SK-N-SH (cell line): ENCODE results near the gene SMARCA2. TPM values are rescaled to one million over a fixed set of nuclear protein-coding genes. Genes with fewer than 3 reads are reported as not detected.

ENCODE experiments used
- CTCF ChIA-PET: fragments of 300-600, 350-600 bp; formaldehyde crosslinking; extraction: SDS; loops from one replicate; lab custom pipeline; 2021; lab: Yijun Ruan, JAX
- POLR2A ChIA-PET: fragments of 350-600 bp; sonication (Branson Sonifier 250); formaldehyde crosslinking; extraction: SDS; loops from one replicate; lab custom pipeline; 2020; ENCODE audit warnings: antibody characterized with exemption, inconsistent platforms; lab: Yijun Ruan, JAX
- DNase-seq: peaks from one replicate; pipeline ENCODE4 v3.0.0; 2012
- H2AFZ ChIP-seq: fragments of 200-600 bp; sonication (generic); 2 replicates; pipeline ENCODE4 v1.8.1; 2016; ENCODE audit warnings: antibody characterized with exemption, mild to moderate bottlenecking, low read depth
- H3F3A ChIP-seq: fragments of 200-600 bp; sonication (generic); replicated peaks from 2 replicates; pipeline ENCODE3; 2016; ENCODE audit warnings: antibody characterized with exemption, mild to moderate bottlenecking; ENCODE audit not compliant: insufficient read depth
- H3K27ac ChIP-seq, 2 experiments: fragments of 200-500 bp in 1 of 2; fragments of 200-600 bp in 1 of 2; sonication (Bioruptor generic) in 1 of 2; sonication (generic), shearing (Covaris generic) in 1 of 2; 2 replicates each; pipeline versions ENCODE4 v1.5.1 to v1.6.1; 2014 to 2016; ENCODE audit warnings: low read depth in 2 of 2, inconsistent platforms in 1 of 2, low read length in 1 of 2, mild to moderate bottlenecking in 1 of 2, mixed read lengths in 1 of 2
- H3K27me3 ChIP-seq: fragments of 200-600 bp; sonication (generic), shearing (Covaris generic); 2 replicates; pipeline ENCODE4 v1.6.1; 2016; ENCODE audit warnings: mixed run types; ENCODE audit not compliant: insufficient read depth
- H3K36me3 ChIP-seq, 2 experiments: fragments of 200-500 bp in 1 of 2; fragments of 200-600 bp in 1 of 2; sonication (Bioruptor generic) in 1 of 2; sonication (generic) in 1 of 2; replicated peaks in 1 of 2; 2 replicates each; pipeline versions ENCODE3 to v1.5.1; 2014 to 2016; ENCODE audit warnings: low read length in 1 of 2, mild to moderate bottlenecking in 1 of 2; ENCODE audit not compliant: insufficient read depth in 2 of 2, control insufficient read depth in 1 of 2
- H3K4me1 ChIP-seq, 2 experiments: fragments of 200-500 bp in 1 of 2; fragments of 200-600 bp in 1 of 2; sonication (Bioruptor generic) in 1 of 2; sonication (generic), shearing (Covaris generic) in 1 of 2; 2 replicates each; pipeline versions ENCODE4 v1.5.1 to v1.6.1; 2014 to 2016; ENCODE audit warnings: low read depth in 1 of 2, low read length in 1 of 2, mixed run types in 1 of 2; ENCODE audit not compliant: insufficient read depth in 2 of 2, control insufficient read depth in 1 of 2
- H3K4me2 ChIP-seq: fragments of 200-600 bp; sonication (generic), shearing (Covaris generic); 2 replicates; pipeline ENCODE4 v1.6.1; 2017; ENCODE audit warnings: mixed run types
- H3K4me3 ChIP-seq, 2 experiments: fragments of 200-500 bp in 1 of 2; fragments of 200-600 bp in 1 of 2; sonication (Bioruptor generic) in 1 of 2; sonication (generic), shearing (Covaris generic) in 1 of 2; 2 replicates each; pipeline versions ENCODE4 v1.5.1 to v1.8.1; 2014 to 2016; ENCODE audit warnings: low read depth in 2 of 2, inconsistent platforms in 1 of 2, low read length in 1 of 2, mild to moderate bottlenecking in 1 of 2, mixed read lengths in 1 of 2, moderate library complexity in 1 of 2
- H3K79me2 ChIP-seq: fragments of 200-600 bp; sonication (generic); 2 replicates; pipeline ENCODE4 v1.8.1; 2017; ENCODE audit warnings: mild to moderate bottlenecking; ENCODE audit not compliant: insufficient read depth
- H3K9ac ChIP-seq: fragments of 200-600 bp; sonication (generic); 2 replicates; pipeline ENCODE4 v1.6.1; 2017; ENCODE audit warnings: mixed run types
- H3K9me2 ChIP-seq: fragments of 200-600 bp; sonication (generic); 2 replicates; pipeline ENCODE4 v1.6.1; 2017; ENCODE audit warnings: mixed run types
- H3K9me3 ChIP-seq: fragments of 200-600 bp; sonication (generic); 2 replicates; pipeline ENCODE4 v1.6.1; 2017; ENCODE audit warnings: mixed run types, mild to moderate bottlenecking, moderate library complexity
- H4K20me1 ChIP-seq: fragments of 200-600 bp; sonication (generic); 2 replicates; pipeline ENCODE4 v1.6.1; 2017; ENCODE audit warnings: mild to moderate bottlenecking, mixed run types; ENCODE audit not compliant: insufficient read depth
- CHD2 ChIP-seq: fragments of 150-350 bp; IDR thresholded peaks from 2 replicates; pipeline ENCODE4 v1.6.1; 2018; ENCODE audit warnings: low read length; ENCODE audit not compliant: partially characterized antibody
- EP300 ChIP-seq, 2 experiments: IDR thresholded peaks; 2 replicates each; pipeline versions ENCODE4 v1.4.0 to v1.6.1; 2012; ENCODE audit warnings: borderline replicate concordance in 1 of 2, low read depth in 1 of 2, low read length in 1 of 2
- EZH2phosphoT487 ChIP-seq: fragments of 200-600 bp; sonication (generic); IDR thresholded peaks from 2 replicates; pipeline ENCODE4 v1.6.1; 2017; ENCODE audit warnings: low read depth, mixed run types, mild to moderate bottlenecking, antibody characterized with exemption, moderate library complexity, borderline replicate concordance
- FOXM1 ChIP-seq: IDR thresholded peaks from 2 replicates; pipeline ENCODE4 v1.4.0; 2012; ENCODE audit warnings: low read depth, mild to moderate bottlenecking
- IRF3 ChIP-seq: fragments of 150-350 bp; IDR thresholded peaks from 2 replicates; pipeline ENCODE4 v1.6.1; 2016; ENCODE audit warnings: mild to moderate bottlenecking, low read depth, low read length
- MAX ChIP-seq: IDR thresholded peaks from 2 replicates; pipeline ENCODE4 v1.4.0; 2012; ENCODE audit warnings: low read depth
- MXI1 ChIP-seq: IDR thresholded peaks from 2 replicates; pipeline ENCODE4 v1.6.1; 2012; ENCODE audit warnings: mild to moderate bottlenecking, low read depth, low read length, improper control_type of control experiment
- PBX3 ChIP-seq: IDR thresholded peaks from 2 replicates; pipeline ENCODE4; 2012
- POLR2AphosphoS5 ChIP-seq: IDR thresholded peaks from 2 replicates; pipeline ENCODE4 v1.6.1; 2012; ENCODE audit warnings: low read depth, low read length
- RAD21 ChIP-seq: IDR thresholded peaks from 2 replicates; pipeline ENCODE4 v1.6.1; 2012; ENCODE audit warnings: mild to moderate bottlenecking, low read length
- RCOR1 ChIP-seq: fragments of 150-350 bp; IDR thresholded peaks from 2 replicates; pipeline ENCODE4 v1.6.1; 2017; ENCODE audit warnings: antibody characterized with exemption, low read length
- REST ChIP-seq: IDR thresholded peaks from 2 replicates; pipeline ENCODE4 v1.6.1; 2012; ENCODE audit warnings: mild to moderate bottlenecking, low read depth, low read length, moderate library complexity
- SIN3A ChIP-seq: IDR thresholded peaks from 2 replicates; pipeline ENCODE4 v1.6.1; 2012; ENCODE audit warnings: low read depth, mild to moderate bottlenecking, low read length, moderate library complexity, borderline replicate concordance
- SMC3 ChIP-seq: IDR thresholded peaks from 2 replicates; pipeline ENCODE4 v1.6.1; 2012; ENCODE audit warnings: low read depth, low read length, improper control_type of control experiment
- TCF12 ChIP-seq: IDR thresholded peaks from 2 replicates; pipeline ENCODE4 v1.4.0; 2012
- USF2 ChIP-seq: fragments of 150-350 bp; IDR thresholded peaks from 2 replicates; pipeline ENCODE4 v1.6.1; 2017; ENCODE audit warnings: antibody characterized with exemption, low read length, low read depth, borderline replicate concordance
- ZBTB33 ChIP-seq: IDR thresholded peaks from 2 replicates; pipeline ENCODE4 v1.4.0; 2012; ENCODE audit warnings: low read depth, borderline replicate concordance
- WGBS: methylation state at CpG from one replicate; pipeline ENCODE4 v1.1.6; 2017; ENCODE audit warnings: low lambda C conversion rate; 5-methylcytosine and 5-hydroxymethylcytosine counted together
- polyA plus RNA-seq, 3 experiments: library from polyadenylated mRNA; depleted of rRNA; stranded (reverse); fragments of >200 nt; gene quantifications; 2 replicates each; pipeline ENCODE4 v1.2.3, GENCODE V29; 2012

Gene SMARCA2
- polyA plus RNA-seq, 1 of the 3 experiments (the other 2 are of a cell fraction), result 17.4 TPM

- 29% methylated on average over 2 of the region's 2 CpGs for WGBS
- no peak overlapping the region for H3K4me3 ChIP-seq
- no peak overlapping the region for H3K4me2 ChIP-seq
- no peaks in the 10 kb centered on the region for H3K79me2 ChIP-seq
- H3F3A ChIP-seq, result no peaks in the 10 kb centered on the region
- no peaks in the 10 kb centered on the region for H4K20me1 ChIP-seq
- no peak overlapping the region for H2AFZ ChIP-seq
- H3K4me1 ChIP-seq, result peaks cover 0 to 3% of the 10 kb centered on the region in 2 experiments; a peak in 1 of 4 replicates
- POLR2A ChIA-PET, result no interaction called here
- H3K36me3 ChIP-seq, result no peaks in the 10 kb centered on the region
- TF ChIP-seq TCF12 (no peak), SMC3 (no peak), CHD2 (no peak), PBX3 (no peak), MXI1 (no peak), POLR2AphosphoS5 (no peak), EP300 (IDR thresholded peaks at IDR 0.05; ENCODE audit: borderline replicate concordance in 1 of 2, low read depth in 1 of 2, low read length in 1 of 2) (no peak), FOXM1 (no peak), RCOR1 (no peak), RAD21 (no peak), MAX (no peak), USF2 (no peak), EZH2phosphoT487 (no peak), IRF3 (no peak), REST (no peak), ZBTB33 (no peak), SIN3A (no peak)
- TF ChIP-seq, all 33 proteins: peak for 0
- Histone ChIP-seq H3K27ac (no peak overlapping the region), H3K9me3 (no peaks in the 10 kb centered on the region), H3K9me2 (no peaks in the 10 kb centered on the region), H3K9ac (no peak overlapping the region), H3K27me3 (no peaks in the 10 kb centered on the region)
- CTCF ChIA-PET, result no interaction called here
- no peak for DNase-seq
Observed at GRCh38 chr9:1977026-1977425, 38.1 kb upstream of the SMARCA2 start.
